Measurements from ENCODE around the gene DGKI.

DNA sequence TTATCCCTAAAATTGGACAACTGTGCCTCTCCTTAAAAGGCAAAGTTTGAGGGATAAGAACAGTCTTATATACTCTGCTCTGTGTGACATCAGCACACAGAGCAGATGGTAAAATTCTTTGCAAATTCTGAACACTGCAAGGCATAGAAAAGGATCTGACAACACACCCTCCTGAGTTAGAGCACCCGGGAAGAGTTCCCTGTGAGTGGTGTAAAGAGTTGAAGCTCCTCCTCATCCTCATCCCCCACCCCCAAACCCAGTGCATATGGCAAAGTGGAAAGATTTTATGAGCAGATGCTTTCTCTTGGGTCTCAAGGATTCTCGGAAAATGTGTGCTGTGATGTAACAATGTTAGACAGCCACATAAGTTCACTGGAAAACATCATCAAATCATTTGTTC lies 40.0 kb upstream of the DGKI start:
- TF ChIP-seq, protein P1, sequence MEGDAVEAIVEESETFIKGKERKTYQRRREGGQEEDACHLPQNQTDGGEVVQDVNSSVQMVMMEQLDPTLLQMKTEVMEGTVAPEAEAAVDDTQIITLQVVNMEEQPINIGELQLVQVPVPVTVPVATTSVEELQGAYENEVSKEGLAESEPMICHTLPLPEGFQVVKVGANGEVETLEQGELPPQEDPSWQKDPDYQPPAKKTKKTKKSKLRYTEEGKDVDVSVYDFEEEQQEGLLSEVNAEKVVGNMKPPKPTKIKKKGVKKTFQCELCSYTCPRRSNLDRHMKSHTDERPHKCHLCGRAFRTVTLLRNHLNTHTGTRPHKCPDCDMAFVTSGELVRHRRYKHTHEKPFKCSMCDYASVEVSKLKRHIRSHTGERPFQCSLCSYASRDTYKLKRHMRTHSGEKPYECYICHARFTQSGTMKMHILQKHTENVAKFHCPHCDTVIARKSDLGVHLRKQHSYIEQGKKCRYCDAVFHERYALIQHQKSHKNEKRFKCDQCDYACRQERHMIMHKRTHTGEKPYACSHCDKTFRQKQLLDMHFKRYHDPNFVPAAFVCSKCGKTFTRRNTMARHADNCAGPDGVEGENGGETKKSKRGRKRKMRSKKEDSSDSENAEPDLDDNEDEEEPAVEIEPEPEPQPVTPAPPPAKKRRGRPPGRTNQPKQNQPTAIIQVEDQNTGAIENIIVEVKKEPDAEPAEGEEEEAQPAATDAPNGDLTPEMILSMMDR (IDR thresholded peaks at IDR 0.05): no peak
- TF ChIP-seq EZH2 (IDR thresholded peaks at IDR 0.05; ENCODE audit: borderline replicate concordance, insufficient read depth, low read depth, low read length, poor library complexity, severe bottlenecking): no peak

All from B cell (primary cell).